Astrocyte (in vitro differentiated cells and primary cell): ENCODE measurements around the gene TNFRSF4.

ENCODE experiments used
- CTCF ChIP-seq: IDR thresholded peaks from 2 replicates; pipeline ENCODE4 v1.5.1; 2011; ENCODE audit warnings: low read depth, mild to moderate bottlenecking, inconsistent platforms, low read length, moderate library complexity; ENCODE audit not compliant: insufficient read depth
- EZH2 ChIP-seq: IDR thresholded peaks from 2 replicates; pipeline ENCODE4 v1.6.1; 2012; ENCODE audit warnings: mild to moderate bottlenecking, low read length, inconsistent platforms; ENCODE audit not compliant: insufficient read depth

GRCh38 chr1:1178794-1179331, 35.1 kb downstream of the TNFRSF4 start:
- TF ChIP-seq EZH2 = no peak
- no peak for TF ChIP-seq CTCF
